ENCODE data around the gene FBXO3.
A peak's percentile ranks its signal among the peaks of the same experiment; 100 is the strongest.

Gene FBXO3

DNA sequence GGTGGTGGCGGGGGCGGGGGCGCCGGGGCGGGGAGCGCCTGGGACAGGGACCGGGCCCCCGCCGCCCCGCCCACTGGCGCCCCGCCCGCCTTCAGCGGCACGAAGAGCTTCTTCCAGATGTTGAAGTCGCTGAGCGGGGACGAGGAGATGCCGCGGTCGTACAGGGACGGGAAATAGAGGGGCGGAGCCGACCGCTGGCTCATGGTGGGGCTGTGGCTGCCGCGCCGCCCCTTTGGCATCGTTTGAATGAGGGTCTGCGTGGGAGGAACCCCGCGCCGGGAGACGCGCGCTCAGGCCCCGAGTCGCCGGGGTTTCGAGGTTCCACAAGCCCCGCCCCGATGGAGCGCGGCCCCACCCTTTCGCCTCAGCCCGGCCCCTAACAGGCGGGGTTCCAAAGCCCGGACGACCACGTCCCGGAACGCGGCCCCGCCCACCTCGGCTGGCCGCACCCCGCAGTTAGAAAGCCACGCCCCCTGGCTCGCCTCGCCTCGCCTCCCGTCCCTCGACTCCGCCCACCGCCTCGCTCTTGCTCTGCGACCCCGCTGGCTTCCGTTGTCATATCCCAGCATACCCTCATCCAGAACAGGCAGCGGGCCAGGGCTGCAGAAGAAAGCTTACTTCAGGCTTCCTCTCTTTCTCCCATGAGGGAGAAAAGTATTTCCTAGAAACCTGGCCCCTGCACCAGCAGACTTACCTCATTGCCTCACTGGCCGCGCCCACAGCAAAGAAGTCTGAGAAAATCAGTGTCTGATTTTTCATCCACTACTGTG is 73.6 kb downstream of the FBXO3 start, which contains the start of gene C11orf91:
TSS of gene C11orf91 (minus strand) at position 325 of the 770 bp plus-strand sequence. CDS start at position 239, 86 bp downstream.
- peak; percentile 97 for DNase-seq

DNA sequence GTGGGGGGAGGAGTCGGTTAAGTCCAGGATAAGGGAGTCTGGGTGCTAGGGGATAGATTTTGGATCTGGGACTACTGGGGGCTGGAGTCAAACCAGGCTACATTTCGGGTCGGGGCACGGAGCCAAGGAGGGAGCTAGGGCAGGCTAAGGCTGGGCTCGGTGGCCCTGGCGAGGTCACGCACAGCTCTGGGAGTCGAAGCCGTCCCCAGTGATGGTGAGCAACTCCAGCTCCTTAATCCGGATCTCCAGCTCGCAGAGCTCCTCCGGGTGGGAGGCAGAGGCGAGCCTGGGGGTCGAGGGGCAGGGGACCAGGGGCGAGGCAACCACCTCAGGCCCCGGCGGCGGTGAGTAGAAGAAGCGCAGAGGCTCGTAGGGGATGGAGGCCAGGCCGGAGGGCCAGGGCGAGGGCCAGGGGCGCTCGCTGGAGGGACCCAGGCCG is 74.2 kb downstream of the FBXO3 start:
- DNase-seq: no peak

- DNase-seq: no peak
These were observed 74.7 kb downstream of the FBXO3 start for GRCh38 chr11:33699515-33700062.

DNA sequence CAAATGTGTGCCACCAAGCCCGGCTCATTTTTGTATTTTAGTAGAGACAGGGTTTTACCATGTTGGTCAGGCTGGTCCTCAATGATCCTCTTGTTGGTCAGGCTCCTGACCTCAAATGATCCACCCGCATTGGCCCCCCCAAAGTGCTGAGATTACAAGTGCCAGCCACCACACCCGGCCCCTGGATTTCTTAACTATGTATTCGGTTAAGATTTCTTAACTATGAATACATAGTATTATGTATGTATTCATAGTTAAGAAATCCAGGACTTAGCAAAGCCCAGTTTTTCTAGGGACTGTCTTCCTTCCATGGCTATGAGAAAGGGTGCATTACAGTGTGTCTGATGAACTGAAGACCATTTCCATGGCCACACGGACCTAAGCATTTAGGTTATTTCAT is 75.4 kb downstream of the FBXO3 start:
- DNase-seq: no peak

GRCh38 chr11:33697997-33698396 is 76.3 kb downstream of the FBXO3 start:
- DNase-seq: no peak

DNA sequence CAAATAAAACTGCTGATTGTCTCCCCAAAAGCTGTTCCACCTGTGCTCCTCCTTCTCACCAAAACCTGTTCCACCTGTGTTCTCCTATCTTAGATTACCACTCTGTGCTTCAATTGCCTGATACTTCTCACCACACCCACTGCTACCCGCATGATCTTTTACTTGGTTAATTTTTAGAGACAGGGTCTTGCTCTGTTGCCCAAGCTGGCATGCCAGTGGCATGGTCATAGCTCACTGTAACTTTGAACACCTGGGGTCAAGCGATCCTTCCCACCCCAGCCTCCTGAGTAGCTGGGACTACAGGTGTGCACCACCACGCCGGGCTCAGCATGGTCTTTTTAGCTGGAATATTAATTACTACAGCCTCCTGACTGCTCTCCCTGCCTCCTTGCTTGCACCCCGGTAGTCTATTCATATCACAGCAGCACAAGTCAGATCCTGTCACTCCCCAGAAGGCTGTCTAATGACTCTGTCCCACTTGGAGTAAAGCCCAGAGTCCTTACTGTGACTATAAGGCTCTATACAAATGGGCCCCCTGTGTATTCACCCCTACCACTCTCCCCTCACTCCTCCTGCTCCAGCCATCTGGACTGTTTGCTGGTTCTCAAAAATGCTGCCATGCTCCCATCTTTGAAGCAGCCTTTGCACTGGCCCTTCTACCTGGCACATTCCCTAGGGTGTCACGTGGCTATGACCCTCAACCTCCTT is 77.2 kb downstream of the FBXO3 start:
- no peak for DNase-seq

DNA sequence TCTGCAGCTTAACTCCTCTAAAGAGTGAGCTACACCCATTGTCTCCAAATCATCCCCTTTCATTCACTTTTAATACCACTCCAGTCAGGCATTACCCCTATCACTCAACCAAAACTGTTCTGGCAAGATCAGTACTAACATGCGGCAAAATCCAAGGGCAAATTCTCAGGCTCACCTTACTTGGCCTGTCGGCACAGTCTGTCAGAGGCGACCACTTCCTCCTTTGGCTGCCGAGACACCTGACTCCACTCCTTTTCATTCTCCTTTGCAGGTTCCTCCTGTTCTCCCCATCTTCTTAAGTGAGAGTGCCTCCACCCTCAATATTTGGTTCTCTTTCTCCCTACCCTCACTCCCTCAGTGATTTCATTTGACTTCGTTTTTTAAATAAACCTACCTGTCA is 77.9 kb downstream of the FBXO3 start:
- DNase-seq: no peak

DNA sequence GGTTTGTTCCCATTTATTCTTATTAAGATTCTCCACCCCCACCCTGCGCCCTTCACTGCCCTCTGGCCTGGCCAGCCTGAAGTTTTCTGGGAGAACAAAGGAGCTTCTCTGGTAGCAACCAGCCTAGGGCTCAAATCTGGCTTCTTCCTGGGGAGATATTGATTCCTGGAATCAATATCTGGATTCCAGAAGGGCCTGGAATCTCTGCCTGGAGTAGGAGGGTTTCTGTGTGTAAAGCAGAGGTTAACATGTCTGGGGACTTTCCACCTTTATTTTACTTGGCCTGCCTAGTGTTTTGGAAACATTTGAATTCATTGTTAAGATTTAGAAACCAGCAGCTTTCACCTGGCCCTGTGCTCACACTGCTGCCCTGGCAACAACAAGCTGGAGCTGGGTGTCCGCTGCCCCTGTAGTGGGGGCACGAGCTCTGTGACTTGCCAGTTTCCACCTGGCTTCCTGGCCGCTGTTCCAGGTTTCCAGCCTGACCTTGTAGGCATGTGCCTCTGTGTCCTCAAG is 79.2 kb downstream of the FBXO3 start:
- DNase-seq: no peak

- no peak for DNase-seq
These were observed 79.8 kb downstream of the FBXO3 start for GRCh38 chr11:33694346-33695050.

GRCh38 chr11:33692541-33692940 is 81.8 kb downstream of the FBXO3 start:
- DNase-seq: no peak

DNA sequence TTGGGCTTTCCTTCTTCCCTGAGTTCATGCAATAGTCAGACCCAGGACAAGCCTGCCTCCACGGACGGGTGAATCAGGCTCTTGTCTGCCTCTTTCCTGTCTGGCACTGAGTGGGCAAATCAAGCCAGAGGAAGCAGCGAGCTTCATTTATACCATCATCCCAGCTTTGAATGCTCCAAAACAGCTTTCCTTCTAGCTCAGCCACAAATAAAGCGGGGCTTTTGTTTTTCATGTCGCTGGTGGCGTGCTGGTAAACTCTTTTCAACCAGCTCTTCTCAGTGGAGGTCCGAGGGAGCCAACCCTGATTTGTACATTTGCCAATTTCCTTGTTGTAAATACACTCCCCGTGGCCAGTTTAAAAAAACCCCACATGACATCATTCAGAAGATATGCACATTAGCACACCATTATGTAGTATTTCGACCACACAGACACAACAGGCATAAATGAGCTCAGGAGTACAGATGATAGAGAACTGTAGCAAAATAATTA is 82.3 kb downstream of the FBXO3 start:
- peak; percentile 97 for DNase-seq

GRCh38 chr11:33691066-33691864 is 83.1 kb downstream of the FBXO3 start:
- no peak for DNase-seq
